B cell (primary cell): ENCODE measurements around the gene NAPA. TPM values are rescaled to one million over a fixed set of nuclear protein-coding genes. Genes with fewer than 3 reads are reported as not detected.

Experiments
- ATAC-seq: fragments of 200-7000 bp; cut with Tn5 transposase; one replicate; pipeline ENCODE4 v1.10.0; 2021; ENCODE audit warnings: low read depth, mild to moderate bottlenecking, moderate number of reproducible peaks, moderate library complexity
- CTCF ChIA-PET: fragments of 350-600 bp; sonication (Branson Sonifier 250); formaldehyde crosslinking; loops from one replicate; lab custom pipeline; 2021; ENCODE audit warnings: antibody characterized with exemption, inconsistent platforms; lab: Charles Lee
- POLR2A ChIA-PET: fragments of 350-600 bp; sonication (Branson Sonifier 250); formaldehyde crosslinking; loops from one replicate; lab custom pipeline; 2021; ENCODE audit warnings: antibody characterized with exemption; lab: Charles Lee
- DNase-seq: peaks from one replicate; pipeline ENCODE4 v3.0.0; 2013
- H2AFZ ChIP-seq: 2 replicates; pipeline ENCODE4 v1.6.1; 2012; ENCODE audit warnings: mild to moderate bottlenecking, low read depth, low read length; ENCODE audit not compliant: insufficient read depth, poor library complexity, severe bottlenecking
- H3K27ac ChIP-seq, 2 donors: 1 replicate in 1 of 2; 2 replicates in 1 of 2; pipeline ENCODE4 v1.5.1; 2012 to 2013; ENCODE audit warnings: low read length in 2 of 2, mild to moderate bottlenecking in 2 of 2, moderate library complexity in 1 of 2
- H3K27me3 ChIP-seq, 4 experiments: fragments of 200-600 bp in 1 of 4; sonication (generic) in 1 of 4; replicated peaks in 1 of 4; 1 replicate in 2 of 4; 2 replicates in 2 of 4; pipeline versions ENCODE4 v1.6.1 to v1.7.0; 2013 to 2016; ENCODE audit warnings: low read length in 3 of 4, mild to moderate bottlenecking in 2 of 4, mixed read lengths in 1 of 4, moderate library complexity in 1 of 4; ENCODE audit not compliant: insufficient read depth in 4 of 4, control insufficient read depth in 3 of 4; ENCODE audit errors: control extremely low read depth in 1 of 4
- H3K36me3 ChIP-seq, 2 experiments: replicated peaks in 1 of 2; 1 replicate in 1 of 2; 2 replicates in 1 of 2; pipeline versions ENCODE4 v1.6.1 to v1.7.1; 2013; ENCODE audit warnings: low read length in 1 of 2; ENCODE audit not compliant: insufficient read depth in 2 of 2, control insufficient read depth in 1 of 2; ENCODE audit errors: control extremely low read depth in 1 of 2, extremely low read depth in 1 of 2
- H3K4me1 ChIP-seq, 2 donors: fragments of 200-600 bp in 1 of 2; sonication (generic) in 1 of 2; 1 replicate in 1 of 2; 2 replicates in 1 of 2; pipeline versions ENCODE4 v1.5.1 to v1.6.1; 2013 to 2017; ENCODE audit warnings: low read length in 2 of 2; ENCODE audit not compliant: control insufficient read depth in 2 of 2, insufficient read depth in 2 of 2
- H3K4me2 ChIP-seq: replicated peaks from 2 replicates; pipeline ENCODE3; 2012; ENCODE audit warnings: mild to moderate bottlenecking, low read depth, low read length; ENCODE audit not compliant: poor library complexity, severe bottlenecking
- H3K4me3 ChIP-seq, 5 experiments: fragments of 200-600 bp in 1 of 5; sonication (generic) in 1 of 5; 1 replicate in 3 of 5; 2 replicates in 2 of 5; pipeline versions ENCODE4 v1.5.1 to v1.7.0; 2011 to 2016; ENCODE audit warnings: low read length in 4 of 5, mild to moderate bottlenecking in 4 of 5, low read depth in 2 of 5, control low read depth in 1 of 5, moderate library complexity in 1 of 5; ENCODE audit not compliant: insufficient read depth in 1 of 5; ENCODE audit errors: control extremely low read depth in 1 of 5, extremely low read depth in 1 of 5
- H3K79me2 ChIP-seq: fragments of 200-600 bp; sonication (generic); one replicate; pipeline ENCODE4 v1.6.0; 2016; ENCODE audit warnings: low read length; ENCODE audit not compliant: control insufficient read depth, insufficient read depth
- H3K9ac ChIP-seq: fragments of 200-600 bp; sonication (generic); 2 replicates; pipeline ENCODE4 v1.6.1; 2017; ENCODE audit warnings: mild to moderate bottlenecking, low read length, moderate library complexity
- H3K9me3 ChIP-seq, 3 donors: one replicate each; pipeline versions ENCODE4 v1.6.1 to v1.7.1; 2013; ENCODE audit warnings: low read length in 2 of 3; ENCODE audit not compliant: control insufficient read depth in 2 of 3, insufficient read depth in 1 of 3; ENCODE audit errors: control extremely low read depth in 1 of 3
- H4K20me1 ChIP-seq: 2 replicates; pipeline ENCODE4 v1.6.0; 2012; ENCODE audit warnings: mild to moderate bottlenecking, low read length; ENCODE audit not compliant: insufficient read depth, control insufficient read depth, poor library complexity, severe bottlenecking
- H3K27ac Mint-ChIP-seq: one replicate; pipeline ENCODE4 v1.8.0; 2021; ENCODE audit warnings: mixed read lengths
- H3K27me3 Mint-ChIP-seq: one replicate; pipeline ENCODE4 v1.8.0; 2021; ENCODE audit warnings: mixed read lengths
- H3K4me1 Mint-ChIP-seq: one replicate; pipeline ENCODE4 v1.8.0; 2021; ENCODE audit warnings: mixed read lengths
- H3K4me3 Mint-ChIP-seq: one replicate; pipeline ENCODE4 v1.8.0; 2021; ENCODE audit warnings: mixed read lengths
- H3K9me3 Mint-ChIP-seq: one replicate; pipeline ENCODE4 v1.8.0; 2022; ENCODE audit warnings: mixed read lengths; ENCODE audit not compliant: insufficient read depth
- CTCF ChIP-seq: fragments of 200-600 bp; IDR thresholded peaks from one replicate; pipeline ENCODE4 v1.8.0; 2022; ENCODE audit warnings: antibody characterized with exemption, mild to moderate bottlenecking
- EZH2 ChIP-seq: IDR thresholded peaks from 2 replicates; pipeline ENCODE4 v1.6.1; 2012; ENCODE audit warnings: borderline replicate concordance, low read depth, mild to moderate bottlenecking, moderate library complexity, low read length; ENCODE audit not compliant: insufficient read depth, poor library complexity, severe bottlenecking
- WGBS: methylation state at CpG from one replicate; pipeline ENCODE4 v1.1.5; 2013; ENCODE audit warnings: missing lambda C conversion rate; ENCODE audit not compliant: insufficient coverage; 5-methylcytosine and 5-hydroxymethylcytosine counted together
- intact Hi-C: fragments of 100-400 bp; cut with micrococcal nuclease; formaldehyde crosslinking; loops from one replicate; pipeline ENCODE4 v1.10.0; 2022
- polyA plus RNA-seq: library from polyadenylated mRNA; depleted of rRNA; stranded (reverse); fragments of >200 nt; gene quantifications from 2 replicates; pipeline ENCODE4 v1.2.3, GENCODE V29; 2012
- total RNA-seq, 2 donors: library from RNA; stranded (reverse); fragments of 120-200 nt in 1 of 2; gene quantifications; 1 replicate in 1 of 2; 2 replicates in 1 of 2; pipeline versions ENCODE4 v1.2.3 to v1.2.4, GENCODE V29; 2013 to 2022

NAPA gene
- total and polyA plus RNA-seq, 2 donors (not counting 1 experiment from before 2014, with no cell fraction given) = 66.8 to 86.5 TPM

DNA sequence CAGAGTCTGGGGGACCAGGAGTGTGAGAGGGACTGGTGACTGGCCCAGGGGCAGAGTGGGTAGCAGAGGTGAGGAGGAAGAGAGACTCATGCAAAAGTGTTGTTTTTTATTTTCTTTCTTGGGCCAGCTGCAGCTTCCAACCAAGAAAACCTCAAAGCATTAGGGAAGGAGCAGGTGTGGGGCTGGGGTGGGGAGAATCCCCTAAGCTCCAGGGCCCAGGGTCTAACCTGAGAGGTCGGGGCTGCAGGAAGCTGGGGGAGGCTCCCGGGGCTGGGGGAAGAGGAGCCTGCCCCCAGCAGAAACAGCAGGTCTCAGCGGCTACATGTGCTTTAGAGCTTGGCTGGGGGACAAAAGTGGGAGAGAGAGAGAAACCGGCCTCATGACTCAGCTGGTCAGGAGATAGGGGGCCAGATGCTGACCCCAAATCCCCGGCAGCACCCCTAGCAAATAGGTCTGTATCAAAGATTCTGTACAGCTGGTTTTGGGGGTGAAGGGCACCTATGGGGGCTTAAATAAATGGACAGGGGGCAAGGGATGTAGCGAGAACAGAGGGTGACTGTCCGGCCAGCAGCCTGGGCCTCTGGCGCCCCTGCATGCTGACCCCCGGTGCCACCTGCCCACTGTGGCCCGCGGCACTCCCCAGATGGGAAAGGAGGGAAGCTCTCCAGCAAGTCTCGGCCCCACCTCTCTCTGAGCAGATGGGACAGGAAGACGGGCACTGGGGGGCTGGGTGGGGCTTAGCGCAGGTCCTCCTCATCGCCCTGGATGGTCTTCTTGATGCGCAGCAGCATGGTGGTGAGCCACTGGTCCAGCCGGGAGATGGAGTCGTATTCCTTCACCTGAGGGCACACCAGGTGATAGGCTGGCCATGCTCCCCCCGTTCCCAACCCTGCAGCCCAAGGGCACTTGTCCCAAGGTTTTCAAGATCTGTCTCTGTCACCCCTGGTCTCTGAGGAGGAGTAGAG lies 27.0 kb downstream of the NAPA start:
- no peak overlapping the region for H3K4me3 Mint-ChIP-seq
- H3K27ac Mint-ChIP-seq = peak overlapping the region; percentile 61
- DNase-seq (no peak), ATAC-seq (no peak)
- Histone ChIP-seq H3K79me2 (peaks cover 3% of the 10 kb centered on the region), H3K4me1 (peaks cover 33 to 44% of the 10 kb centered on the region in 2 donors), H3K36me3 (peaks cover 0 to 13% of the 10 kb centered on the region in 2 experiments), H3K9ac (no peak overlapping the region), H4K20me1 (no peaks in the 10 kb centered on the region), H3K27ac (no peak overlapping the region), H2AFZ (no peak overlapping the region), H3K9me3 (no peaks in the 10 kb centered on the region), H3K4me2 (no peak overlapping the region), H3K4me3 (no peak overlapping the region), H3K27me3 (no peaks in the 10 kb centered on the region)
- H3K27me3 Mint-ChIP-seq = no peaks in the 10 kb centered on the region
- 57% methylated on average over 18 of the region's 19 CpGs for WGBS
- TF ChIP-seq EZH2 (no peak), CTCF (no peak)
- POLR2A ChIA-PET = no interaction called here
- CTCF ChIA-PET = interaction anchor here (0.5 to 1.1 kb wide), 3 partner anchors 23 to 1092 kb away, joined by 3 read pairs; no protein-coding TSS in a partner anchor
- H3K4me1 Mint-ChIP-seq = peaks cover 39% of the 10 kb centered on the region
- no peaks in the 10 kb centered on the region for H3K9me3 Mint-ChIP-seq
- intact Hi-C loops = loop anchor here (10.0 kb wide), 1 partner anchor 117 kb away; the partner anchor contains the start of gene BICRA

GRCh38 chr19:47486900-47487299 lies 28.0 kb downstream of the NAPA start:
- CTCF ChIA-PET = interaction anchor here (1.1 kb wide), 1 partner anchor 24 kb away, joined by 3 read pairs; no protein-coding TSS in a partner anchor
- no peak for DNase-seq
- H3K27me3 Mint-ChIP-seq = no peaks in the 10 kb centered on the region
- peaks cover 3% of the 10 kb centered on the region for H3K79me2 ChIP-seq
- peaks cover 33 to 44% of the 10 kb centered on the region in 2 donors for H3K4me1 ChIP-seq
- H3K27ac Mint-ChIP-seq = peak overlapping the region; percentile 41
- H3K36me3 ChIP-seq = peaks cover 0 to 10% of the 10 kb centered on the region in 2 experiments
- TF ChIP-seq EZH2 (no peak), CTCF (no peak)
- no peaks in the 10 kb centered on the region for H3K9me3 Mint-ChIP-seq
- no peaks in the 10 kb centered on the region for H4K20me1 ChIP-seq
- H3K4me2 ChIP-seq = peak overlapping the region; percentile 11
- no peaks in the 10 kb centered on the region for H3K9me3 ChIP-seq
- no peak overlapping the region for H3K4me3 ChIP-seq
- no peak overlapping the region for H2AFZ ChIP-seq
- no peak overlapping the region for H3K27ac ChIP-seq
- H3K4me3 Mint-ChIP-seq = no peak overlapping the region
- no peak overlapping the region for H3K9ac ChIP-seq
- POLR2A ChIA-PET = no interaction called here
- H3K4me1 Mint-ChIP-seq = peaks cover 39% of the 10 kb centered on the region
- ATAC-seq = no peak
- no peaks in the 10 kb centered on the region for H3K27me3 ChIP-seq
- intact Hi-C loops = loop anchor here (10.0 kb wide), 1 partner anchor 118 kb away; the partner anchor contains the start of gene BICRA
- WGBS = 22% methylated on average over 6 of the region's 9 CpGs
